ENCODE measurements around the gene GRIA3.

GRCh38 chrX:123155327-123155726 is 28.8 kb upstream of the GRIA3 start:
- TF ChIP-seq GATA2 (IDR thresholded peaks at IDR 0.05; ENCODE audit: low read depth, low read length) (no peak), GATA3 (IDR thresholded peaks at IDR 0.05; ENCODE audit: low read depth, low read length) (no peak)

Measured in SH-SY5Y (cell line).